DMS53 treated with DMSO at 0.1 percent for 48 hours (cell line): Measurements from ENCODE around the gene TMPRSS11D.

Experiments
- DNase-seq: peaks from one replicate; lab custom pipeline; 2025; ENCODE audit not compliant: unreplicated experiment; lab: John Stamatoyannopoulos, UW

The TMPRSS11D gene

DNA sequence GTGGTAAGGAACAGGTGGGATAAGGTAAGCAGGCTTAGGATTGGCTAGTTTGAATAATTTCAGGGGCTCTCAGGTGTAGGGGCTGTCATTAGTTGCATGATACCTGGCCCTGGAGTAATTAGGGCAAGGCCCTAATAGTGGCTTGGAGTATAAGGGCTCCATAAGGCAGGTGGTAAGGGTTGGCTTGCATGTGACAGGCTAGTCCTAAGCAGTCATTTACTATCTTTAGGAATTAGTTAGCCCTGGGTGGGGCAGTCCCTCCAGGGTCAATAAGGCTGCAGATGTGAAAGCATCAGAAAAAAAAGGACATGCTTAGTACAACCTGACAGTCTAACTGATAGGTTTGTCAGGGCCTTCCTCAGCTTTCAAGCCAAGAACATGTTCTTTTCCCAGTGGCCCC lies 7.8 kb upstream of the TMPRSS11D start:
- DNase-seq = no peak

- no peak for DNase-seq
These were observed 2.5 kb upstream of the TMPRSS11D start for GRCh38 chr4:67886281-67886680.

DNA sequence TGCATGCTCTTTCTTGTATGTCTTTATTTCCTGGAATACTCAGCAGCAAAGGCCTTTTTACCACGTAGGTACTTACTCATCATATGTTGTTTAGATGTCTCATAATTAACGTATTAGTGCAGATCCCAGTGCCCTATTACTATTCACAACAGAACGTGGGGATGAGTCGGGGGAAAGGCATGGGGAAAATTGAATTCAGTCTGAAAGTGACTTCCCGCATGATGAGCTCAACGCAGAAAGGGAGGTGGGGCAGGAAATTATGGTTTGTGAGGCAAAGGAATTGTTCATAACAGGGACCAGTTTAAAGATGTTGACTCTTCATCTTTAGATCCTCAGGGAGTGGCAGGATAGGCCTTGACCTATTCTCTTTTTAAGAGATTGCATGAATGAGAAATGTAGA lies 2.0 kb upstream of the TMPRSS11D start:
- DNase-seq = no peak

DNA sequence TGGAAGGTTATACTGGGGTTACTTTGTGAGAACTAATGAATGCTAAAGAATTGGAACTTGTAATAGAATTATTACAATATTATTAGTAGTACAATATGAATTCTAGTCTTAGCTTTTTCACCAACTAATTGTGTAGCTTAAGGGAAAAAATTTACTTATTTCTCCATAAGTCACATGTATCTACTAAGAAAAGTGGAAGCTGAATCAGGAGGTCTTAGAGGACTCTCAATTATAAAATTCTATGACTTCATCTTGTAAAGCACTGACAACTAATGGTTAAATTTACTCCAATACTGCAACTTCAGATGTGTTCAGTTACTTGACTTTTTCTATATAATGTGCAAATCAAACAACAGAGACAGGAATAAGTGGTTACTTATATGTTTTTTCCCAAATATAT lies 899 bp upstream of the TMPRSS11D start:
- no peak for DNase-seq

DNA sequence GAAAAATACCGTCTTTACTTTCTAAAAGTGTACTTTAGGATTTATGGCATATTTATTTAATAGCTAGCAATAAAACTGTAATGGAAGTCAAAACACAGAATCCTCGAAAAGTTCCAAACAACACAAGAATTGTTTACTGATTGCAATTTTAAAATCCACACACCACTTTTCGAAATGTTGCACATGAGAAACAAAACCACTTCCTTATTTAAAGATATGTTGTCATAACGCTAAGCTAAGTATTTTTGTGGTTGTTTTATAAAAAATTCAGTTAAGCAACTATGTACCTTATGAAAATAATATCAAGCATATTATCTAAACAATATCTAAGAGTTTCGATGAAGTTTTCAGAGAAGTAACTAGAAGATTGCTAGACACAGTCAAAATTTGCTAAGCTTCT lies 344 bp downstream of the TMPRSS11D start:
- DNase-seq = no peak

GRCh38 chr4:67880866-67881610 lies 2.8 kb downstream of the TMPRSS11D start:
- DNase-seq = no peak

DNA sequence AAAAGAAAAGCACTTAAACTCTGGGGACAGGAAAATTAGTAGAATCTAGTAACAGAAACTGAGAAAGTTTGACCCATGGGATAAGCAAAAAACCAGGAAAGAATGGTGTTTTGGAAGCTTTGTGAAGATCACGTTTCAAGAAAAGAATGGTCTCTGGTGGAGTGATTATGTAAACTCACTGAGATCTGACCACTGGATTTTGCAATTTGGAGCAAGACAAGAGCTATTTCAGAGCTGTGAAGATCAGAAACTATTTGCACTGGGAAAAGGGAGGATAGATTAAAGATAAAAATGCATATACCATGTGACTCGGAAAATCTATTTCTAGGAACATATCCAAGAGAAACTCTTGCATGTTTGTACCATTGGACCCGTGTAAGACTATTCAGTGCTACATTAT lies 4.3 kb downstream of the TMPRSS11D start:
- no peak for DNase-seq

GRCh38 chr4:67877086-67877485 lies 6.7 kb downstream of the TMPRSS11D start:
- no peak for DNase-seq

GRCh38 chr4:67874986-67875385 lies 8.8 kb downstream of the TMPRSS11D start:
- no peak for DNase-seq

DNA sequence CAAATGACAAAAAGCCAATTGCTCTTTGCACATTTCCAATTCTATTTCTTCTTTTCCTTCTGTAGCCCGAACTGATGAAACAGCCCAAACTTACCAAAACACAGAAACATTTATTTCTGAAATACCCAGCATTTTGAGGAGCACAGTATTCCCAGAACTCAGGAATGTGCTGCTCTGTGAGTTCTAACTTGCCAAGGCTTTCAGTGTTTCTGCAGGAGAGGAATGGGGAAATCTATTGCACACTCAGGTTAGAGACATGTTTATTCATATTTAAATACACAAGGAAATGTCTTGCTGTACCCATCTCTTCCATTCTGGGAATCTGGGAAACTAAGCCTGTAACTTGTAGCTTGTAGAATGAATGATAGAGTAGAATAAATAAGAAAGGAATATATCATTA lies 10.7 kb downstream of the TMPRSS11D start:
- DNase-seq = no peak

DNA sequence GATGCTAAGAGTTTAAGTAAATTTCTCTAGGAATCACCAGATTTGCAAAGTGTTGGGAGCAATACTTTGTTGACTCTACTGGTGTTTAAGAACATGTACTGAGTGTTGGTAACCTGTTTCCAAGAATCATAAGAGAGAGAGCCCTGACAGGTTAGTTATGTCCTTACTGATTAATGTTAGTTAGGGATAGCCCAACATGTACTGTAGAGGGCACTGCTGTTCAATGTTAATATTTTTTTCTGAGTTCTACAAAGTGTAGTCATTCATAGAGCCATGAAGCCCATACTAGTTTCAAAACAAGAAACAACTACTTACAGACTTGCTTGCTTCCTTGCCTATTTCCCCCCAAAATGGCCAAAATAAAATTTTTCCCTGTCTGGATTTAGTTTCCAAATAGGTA lies 11.9 kb downstream of the TMPRSS11D start:
- peak; percentile 27 for DNase-seq

- DNase-seq = no peak
These were observed 14.1 kb downstream of the TMPRSS11D start for GRCh38 chr4:67869580-67870190.

- DNase-seq = no peak
These were observed 22.3 kb downstream of the TMPRSS11D start for GRCh38 chr4:67861513-67861912.

DNA sequence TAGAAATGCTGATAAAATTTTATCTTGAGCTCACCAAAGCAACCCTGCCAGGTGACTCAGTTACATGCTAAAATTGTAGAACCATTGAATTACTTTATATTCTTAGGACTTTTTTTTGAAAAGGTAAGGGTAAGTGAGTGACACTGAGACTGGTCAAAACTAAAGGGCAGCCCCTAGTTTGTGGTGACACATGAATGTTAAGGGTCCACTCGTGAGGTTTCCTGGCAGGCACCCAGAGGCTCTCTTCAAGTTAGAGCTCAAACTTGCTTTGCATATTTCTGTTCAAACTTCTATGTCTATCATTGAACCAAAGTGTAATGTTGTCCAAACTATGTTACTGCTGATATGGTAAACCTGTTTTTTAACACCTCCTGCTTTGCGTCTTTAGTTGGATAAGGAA lies 30.5 kb downstream of the TMPRSS11D start:
- no peak for DNase-seq

- DNase-seq = no peak
These were observed 62.9 kb downstream of the TMPRSS11D start for GRCh38 chr4:67820903-67821302.

- DNase-seq = no peak
These were observed 73.8 kb downstream of the TMPRSS11D start for GRCh38 chr4:67810011-67810410.

DNA sequence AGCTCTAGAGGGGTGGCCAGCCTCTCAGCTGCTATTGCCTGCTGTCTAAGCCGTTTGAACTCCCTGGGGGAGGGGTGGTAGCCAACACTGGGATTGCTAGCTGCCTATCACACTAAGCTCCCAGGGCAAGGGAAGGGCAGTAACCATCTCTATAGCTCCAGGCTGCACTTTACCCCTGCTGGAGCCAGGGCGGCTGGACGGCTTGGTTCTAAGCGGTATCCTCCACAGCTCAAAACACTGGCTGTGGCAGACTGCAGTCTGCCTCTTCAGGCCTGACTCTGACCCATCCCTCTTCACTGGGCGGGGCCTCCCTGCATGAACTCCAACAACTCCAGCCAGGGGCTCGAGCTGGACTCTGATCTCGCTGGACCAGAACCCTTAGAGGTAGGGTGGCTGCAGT lies 74.3 kb downstream of the TMPRSS11D start:
- no peak for DNase-seq

- no peak for DNase-seq
These were observed 87.0 kb downstream of the TMPRSS11D start for GRCh38 chr4:67796810-67797209.

DNA sequence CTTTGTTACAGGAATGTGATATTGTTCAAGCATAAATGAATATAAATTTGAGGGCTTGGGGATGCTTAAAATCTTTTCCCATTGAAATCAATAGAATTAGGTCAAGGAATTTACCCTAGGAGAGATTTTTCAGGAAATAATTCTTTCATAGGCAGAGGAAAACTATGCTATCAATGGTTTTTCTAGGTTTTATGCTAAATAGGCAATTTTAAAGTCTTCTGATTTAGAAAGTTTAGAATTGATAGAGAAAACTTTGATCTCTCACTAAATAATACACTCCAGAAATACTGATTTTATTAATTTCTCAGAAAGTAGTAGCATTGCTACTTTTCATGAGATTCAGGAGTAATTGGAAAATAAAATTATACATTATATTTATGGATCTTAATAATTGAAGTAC lies 93.1 kb downstream of the TMPRSS11D start:
- no peak for DNase-seq

DNA sequence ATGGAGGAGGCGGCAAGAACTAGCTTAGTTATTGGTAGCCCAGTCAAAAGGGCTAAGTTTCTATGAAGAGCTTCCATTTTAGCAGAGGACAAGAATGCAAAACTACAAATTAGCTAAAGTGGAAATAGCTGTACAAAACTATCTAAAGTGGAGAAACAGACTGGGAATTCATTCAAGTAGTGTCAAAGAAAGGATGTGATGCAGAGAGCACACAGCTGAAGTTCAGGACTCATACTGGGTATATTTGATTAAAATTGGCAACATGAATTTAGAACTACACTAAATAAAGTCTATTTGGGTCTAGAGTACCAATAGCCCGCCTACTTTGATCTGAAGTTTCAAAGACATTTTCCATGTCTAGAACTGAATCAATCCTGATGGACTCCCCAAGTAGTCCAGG lies 96.5 kb downstream of the TMPRSS11D start:
- no peak for DNase-seq

- DNase-seq = no peak
These were observed 98.3 kb downstream of the TMPRSS11D start for GRCh38 chr4:67785528-67785927.

DNA sequence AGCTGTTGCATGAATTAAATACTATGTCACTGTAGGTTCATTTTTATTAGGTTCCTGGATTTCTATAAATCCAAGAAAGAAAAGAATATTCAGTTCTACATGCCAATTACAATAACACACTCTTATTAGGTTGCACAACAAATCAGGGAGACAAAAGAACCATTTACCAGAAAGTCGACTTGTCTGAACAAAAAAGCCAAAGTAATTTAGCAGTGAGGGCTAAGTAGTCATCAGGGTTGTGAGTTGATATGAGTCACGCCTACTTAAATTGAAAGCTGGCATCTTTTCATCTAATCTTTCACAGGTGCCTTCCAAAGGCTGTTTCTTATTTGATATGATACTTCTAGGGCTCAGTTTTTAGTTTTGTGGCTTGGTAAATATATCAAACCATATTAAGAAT lies 104.2 kb downstream of the TMPRSS11D start:
- no peak for DNase-seq

GRCh38 chr4:67776746-67777145 lies 107.1 kb downstream of the TMPRSS11D start:
- DNase-seq = no peak
